Caco-2 (cell line): ENCODE measurements around the gene GPR171. TPM values are rescaled to one million over a fixed set of nuclear protein-coding genes. Genes with fewer than 3 reads are reported as not detected.

Experiments used
- BruUV-seq: library from RNA; stranded (reverse); fragments of 400-500 nt; replicated peaks from 2 replicates; lab custom pipeline; 2021; lab: Mats Ljungman, UMichigan
- CTCF ChIA-PET: fragments of 300-600 bp; sonication (Branson Sonifier 250); formaldehyde crosslinking; loops from one replicate; lab custom pipeline; 2022; ENCODE audit warnings: antibody characterized with exemption; lab: Charles Lee
- POLR2A ChIA-PET: fragments of 300-600 bp; sonication (Branson Sonifier 250); formaldehyde crosslinking; loops from one replicate; lab custom pipeline; 2022; ENCODE audit warnings: antibody characterized with exemption; lab: Charles Lee
- DNase-seq, 2 experiments: peaks; one replicate each; pipeline versions ENCODE4 v3.0.0 to v3.0.0-alpha.2; 2020 to 2022
- H3K27me3 ChIP-seq: replicated peaks from 2 replicates; pipeline ENCODE4 v1.6.0; 2011; ENCODE audit warnings: low read length; ENCODE audit not compliant: control insufficient read depth, insufficient read depth
- H3K36me3 ChIP-seq: 2 replicates; pipeline ENCODE4 v1.5.1; 2011; ENCODE audit warnings: low read length; ENCODE audit not compliant: control insufficient read depth, insufficient read depth
- H3K4me1 ChIP-seq: fragments of 250-450 bp; sonication (Bioruptor Pico); 2 replicates; pipeline ENCODE4 v1.5.1; 2020; ENCODE audit warnings: mild to moderate bottlenecking
- H3K4me3 ChIP-seq: 2 replicates; pipeline ENCODE4 v1.5.1; 2011; ENCODE audit warnings: low read depth, mild to moderate bottlenecking, control low read depth, low read length
- H3K9me3 ChIP-seq: fragments of 250-450 bp; sonication (Bioruptor Pico); 2 replicates; pipeline ENCODE4 v1.5.1; 2020; ENCODE audit warnings: mild to moderate bottlenecking, moderate library complexity
- H3K27ac Mint-ChIP-seq: one replicate; pipeline ENCODE4 v1.8.0; 2022; ENCODE audit warnings: mixed read lengths; ENCODE audit not compliant: unreplicated experiment
- H3K27me3 Mint-ChIP-seq: one replicate; pipeline ENCODE4 v1.8.0; 2022; ENCODE audit warnings: mixed read lengths; ENCODE audit not compliant: insufficient read depth, unreplicated experiment
- H3K36me3 Mint-ChIP-seq: one replicate; pipeline ENCODE4 v1.8.0; 2022; ENCODE audit warnings: mild to moderate bottlenecking, mixed read lengths; ENCODE audit not compliant: insufficient read depth, unreplicated experiment
- H3K4me1 Mint-ChIP-seq: one replicate; pipeline ENCODE4 v1.8.0; 2022; ENCODE audit warnings: low read depth, mixed read lengths; ENCODE audit not compliant: unreplicated experiment
- H3K4me3 Mint-ChIP-seq: one replicate; pipeline ENCODE4 v1.8.0; 2022; ENCODE audit warnings: mild to moderate bottlenecking, moderate library complexity, mixed read lengths; ENCODE audit not compliant: unreplicated experiment
- H3K9me3 Mint-ChIP-seq: one replicate; pipeline ENCODE4 v1.8.0; 2022; ENCODE audit warnings: mixed read lengths; ENCODE audit not compliant: unreplicated experiment
- CTCF ChIP-seq, 2 experiments: fragments of 200-600 bp in 1 of 2; IDR thresholded peaks; 1 replicate in 1 of 2; 2 replicates in 1 of 2; pipeline versions ENCODE4 v1.5.1 to v1.8.0; 2011 to 2022; ENCODE audit warnings: antibody characterized with exemption in 1 of 2, control low read depth in 1 of 2, inconsistent platforms in 1 of 2, low read depth in 1 of 2, low read length in 1 of 2, mild to moderate bottlenecking in 1 of 2, moderate library complexity in 1 of 2; ENCODE audit not compliant: insufficient read depth in 1 of 2, severe bottlenecking in 1 of 2, unreplicated experiment in 1 of 2
- intact Hi-C: fragments of 100-400 bp; cut with micrococcal nuclease; formaldehyde crosslinking; loops from one replicate; pipeline ENCODE4 v1.10.0; 2022; ENCODE audit not compliant: unreplicated experiment
- total RNA-seq: library from RNA; stranded (reverse); gene quantifications from 2 replicates; pipeline ENCODE4 v1.2.3, GENCODE V29; 2022

GPR171 gene
- total RNA-seq, 1 experiment from 2014 or later = not detected

GRCh38 chr3:151214459-151214858, 11.4 kb upstream of the GPR171 start:
- Histone ChIP-seq H3K4me1 (peaks cover 18% of the 10 kb centered on the region), H3K36me3 (no peaks in the 10 kb centered on the region), H3K4me3 (no peak overlapping the region), H3K27me3 (no peaks in the 10 kb centered on the region), H3K9me3 (no peaks in the 10 kb centered on the region)
- no peak for DNase-seq
- Mint-ChIP-seq H3K4me3 (no peak overlapping the region), H3K9me3 (no peaks in the 10 kb centered on the region), H3K4me1 (peaks cover 7% of the 10 kb centered on the region), H3K27me3 (no peaks in the 10 kb centered on the region), H3K27ac (no peak overlapping the region), H3K36me3 (no peaks in the 10 kb centered on the region)
- ChIA-PET CTCF (no interaction called here), POLR2A (no interaction called here)
- TF ChIP-seq CTCF (IDR thresholded peaks at IDR 0.05; ENCODE audit: insufficient read depth in 1 of 2, low read depth in 1 of 2, low read length in 1 of 2, severe bottlenecking in 1 of 2, unreplicated experiment in 1 of 2) = no peak
- BruUV-seq = no TSS peak
- intact Hi-C loops = loop anchor here (5.0 kb wide), 1 partner anchor 47 kb away; no protein-coding TSS in a partner anchor

GRCh38 chr3:151213881-151214280, 10.9 kb upstream of the GPR171 start:
- intact Hi-C loops = loop anchor here (5.0 kb wide), 1 partner anchor 47 kb away; no protein-coding TSS in a partner anchor
- ChIA-PET POLR2A (no interaction called here), CTCF (no interaction called here)
- Mint-ChIP-seq H3K4me1 (peaks cover 7% of the 10 kb centered on the region), H3K4me3 (no peak overlapping the region), H3K9me3 (no peaks in the 10 kb centered on the region), H3K36me3 (no peaks in the 10 kb centered on the region), H3K27me3 (no peaks in the 10 kb centered on the region), H3K27ac (no peak overlapping the region)
- BruUV-seq = no TSS peak
- no peak for TF ChIP-seq CTCF (IDR thresholded peaks at IDR 0.05; ENCODE audit: insufficient read depth in 1 of 2, low read depth in 1 of 2, low read length in 1 of 2, severe bottlenecking in 1 of 2, unreplicated experiment in 1 of 2)
- no peak overlapping the region for H3K4me3 ChIP-seq
- H3K4me1 ChIP-seq = peaks cover 18% of the 10 kb centered on the region
- H3K36me3 ChIP-seq = no peaks in the 10 kb centered on the region
- no peak for DNase-seq
- H3K27me3 ChIP-seq = no peaks in the 10 kb centered on the region
- no peaks in the 10 kb centered on the region for H3K9me3 ChIP-seq

- H3K27me3 ChIP-seq = no peaks in the 10 kb centered on the region
- intact Hi-C loops = loop anchor here (5.0 kb wide), 1 partner anchor 46 kb away; no protein-coding TSS in a partner anchor
- H3K27ac Mint-ChIP-seq = no peak overlapping the region
- no peaks in the 10 kb centered on the region for H3K27me3 Mint-ChIP-seq
- no peak for DNase-seq
- no peak overlapping the region for H3K4me3 ChIP-seq
- H3K9me3 Mint-ChIP-seq = no peaks in the 10 kb centered on the region
- H3K4me1 ChIP-seq = peaks cover 18% of the 10 kb centered on the region
- no peaks in the 10 kb centered on the region for H3K36me3 ChIP-seq
- H3K4me3 Mint-ChIP-seq = no peak overlapping the region
- TF ChIP-seq CTCF (IDR thresholded peaks at IDR 0.05; ENCODE audit: insufficient read depth in 1 of 2, low read depth in 1 of 2, low read length in 1 of 2, severe bottlenecking in 1 of 2, unreplicated experiment in 1 of 2) = no peak
- no peaks in the 10 kb centered on the region for H3K36me3 Mint-ChIP-seq
- peaks cover 7% of the 10 kb centered on the region for H3K4me1 Mint-ChIP-seq
- no peaks in the 10 kb centered on the region for H3K9me3 ChIP-seq
- ChIA-PET POLR2A (no interaction called here), CTCF (no interaction called here)
- no TSS peak for BruUV-seq
Measured at GRCh38 chr3:151213151-151213550, 10.1 kb upstream of the GPR171 start.
